SU-DHL-6 (cell line): ENCODE results near the gene MTHFR.

Source experiments
- H2AFZ ChIP-seq: fragments of 200-600 bp; sonication (generic); 2 replicates; pipeline ENCODE4 v1.6.1; 2014; ENCODE audit warnings: low read depth, mild to moderate bottlenecking, moderate library complexity, mixed read lengths, antibody characterized with exemption, low read length; ENCODE audit not compliant: severe bottlenecking
- H3F3A ChIP-seq: fragments of 200-600 bp; shearing (Covaris generic); 2 replicates; pipeline ENCODE4 v1.6.0; 2016; ENCODE audit warnings: antibody characterized with exemption, mild to moderate bottlenecking; ENCODE audit not compliant: insufficient read depth
- H3K27ac ChIP-seq: fragments of 200-600 bp; sonication (generic); 2 replicates; pipeline ENCODE4 v1.5.1; 2016; ENCODE audit warnings: low read depth, mild to moderate bottlenecking, low read length, moderate library complexity, mixed read lengths
- H3K27me3 ChIP-seq: fragments of 200-600 bp; sonication (generic), shearing (Covaris generic); 2 replicates; pipeline ENCODE4 v1.6.0; 2014; ENCODE audit warnings: mild to moderate bottlenecking, low read length
- H3K36me3 ChIP-seq: fragments of 200-600 bp; sonication (generic); 2 replicates; pipeline ENCODE4 v1.6.1; 2014; ENCODE audit warnings: mild to moderate bottlenecking, low read length, mixed read lengths
- H3K4me2 ChIP-seq: fragments of 300-600, 200-600 bp; shearing (Covaris generic), sonication (generic); 2 replicates; pipeline ENCODE4 v1.6.0; 2014; ENCODE audit warnings: low read length, low read depth, mild to moderate bottlenecking; ENCODE audit not compliant: poor library complexity, severe bottlenecking
- H3K4me3 ChIP-seq: fragments of 200-600 bp; sonication (generic); 2 replicates; pipeline ENCODE4 v1.5.1; 2014; ENCODE audit warnings: antibody characterized with exemption, low read length, mild to moderate bottlenecking, mixed read lengths; ENCODE audit not compliant: insufficient read depth, poor library complexity, severe bottlenecking
- H3K79me2 ChIP-seq: fragments of 200-600 bp; sonication (generic); 2 replicates; pipeline ENCODE4 v1.6.1; 2014; ENCODE audit warnings: mild to moderate bottlenecking, low read length, moderate library complexity; ENCODE audit not compliant: insufficient read depth
- H3K9ac ChIP-seq: fragments of 200-600 bp; sonication (generic); 2 replicates; pipeline ENCODE4 v1.7.0; 2014; ENCODE audit warnings: mild to moderate bottlenecking, low read length
- H3K9me2 ChIP-seq: fragments of 200-600 bp; sonication (generic); replicated peaks from 2 replicates; pipeline ENCODE4 v1.6.1; 2014; ENCODE audit warnings: low read length; ENCODE audit not compliant: insufficient read depth
- H3K9me3 ChIP-seq: fragments of 200-600 bp; sonication (generic); 2 replicates; pipeline ENCODE4 v1.6.1; 2014; ENCODE audit warnings: low read length, mixed read lengths; ENCODE audit not compliant: insufficient read depth
- H4K20me1 ChIP-seq: fragments of 200-600 bp; sonication (generic); 2 replicates; pipeline ENCODE4 v1.6.1; 2014; ENCODE audit warnings: low read depth, mild to moderate bottlenecking, antibody characterized with exemption, low read length, moderate library complexity, mixed read lengths
- EZH2phosphoT487 ChIP-seq: fragments of 200-600 bp; sonication (generic), shearing (Covaris generic); conservative IDR thresholded peaks from 2 replicates; pipeline ENCODE4 v1.6.1; 2018; ENCODE audit warnings: mild to moderate bottlenecking, antibody characterized with exemption, low read length, moderate library complexity, mixed read lengths
- TF ChIP-seq, protein P1 (sequence below): fragments of 200-600 bp; sonication (generic); IDR thresholded peaks from one replicate; pipeline ENCODE4 v1.5.1; 2017; ENCODE audit warnings: antibody characterized with exemption, mild to moderate bottlenecking, low read length, moderate library complexity; ENCODE audit not compliant: insufficient read depth, poor library complexity, severe bottlenecking

Gene MTHFR

DNA sequence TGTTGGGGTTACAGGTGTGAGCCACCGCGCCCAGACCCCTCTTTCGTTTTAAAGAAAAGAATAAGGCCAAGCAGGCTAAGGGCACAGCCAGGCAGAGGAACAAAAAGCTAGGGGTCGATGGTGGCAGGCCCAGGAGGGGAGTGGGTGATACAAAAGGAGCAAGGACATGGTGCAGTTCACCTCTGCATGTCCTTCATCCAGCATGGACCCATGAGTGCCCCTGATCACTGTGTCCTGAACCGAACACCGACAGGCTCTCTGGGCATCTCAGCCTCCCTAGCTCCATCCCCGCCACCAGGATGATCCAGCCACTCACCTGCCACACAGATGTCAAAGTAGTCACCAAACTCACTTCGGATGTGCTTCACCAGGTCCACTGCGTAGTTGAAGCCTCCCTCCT lies 5.9 kb downstream of the MTHFR start:
- TF ChIP-seq EZH2phosphoT487 = no peak
- TF ChIP-seq, protein P1, sequence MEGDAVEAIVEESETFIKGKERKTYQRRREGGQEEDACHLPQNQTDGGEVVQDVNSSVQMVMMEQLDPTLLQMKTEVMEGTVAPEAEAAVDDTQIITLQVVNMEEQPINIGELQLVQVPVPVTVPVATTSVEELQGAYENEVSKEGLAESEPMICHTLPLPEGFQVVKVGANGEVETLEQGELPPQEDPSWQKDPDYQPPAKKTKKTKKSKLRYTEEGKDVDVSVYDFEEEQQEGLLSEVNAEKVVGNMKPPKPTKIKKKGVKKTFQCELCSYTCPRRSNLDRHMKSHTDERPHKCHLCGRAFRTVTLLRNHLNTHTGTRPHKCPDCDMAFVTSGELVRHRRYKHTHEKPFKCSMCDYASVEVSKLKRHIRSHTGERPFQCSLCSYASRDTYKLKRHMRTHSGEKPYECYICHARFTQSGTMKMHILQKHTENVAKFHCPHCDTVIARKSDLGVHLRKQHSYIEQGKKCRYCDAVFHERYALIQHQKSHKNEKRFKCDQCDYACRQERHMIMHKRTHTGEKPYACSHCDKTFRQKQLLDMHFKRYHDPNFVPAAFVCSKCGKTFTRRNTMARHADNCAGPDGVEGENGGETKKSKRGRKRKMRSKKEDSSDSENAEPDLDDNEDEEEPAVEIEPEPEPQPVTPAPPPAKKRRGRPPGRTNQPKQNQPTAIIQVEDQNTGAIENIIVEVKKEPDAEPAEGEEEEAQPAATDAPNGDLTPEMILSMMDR = no peak
- Histone ChIP-seq H3K79me2 (peaks cover 6% of the 10 kb centered on the region), H3K4me2 (no peak overlapping the region), H3K36me3 (peaks cover 3% of the 10 kb centered on the region; the same call in 1 of the 2 replicates), H3K27me3 (no peaks in the 10 kb centered on the region), H3K9ac (no peak overlapping the region), H3F3A (peaks cover 7% of the 10 kb centered on the region), H3K9me2 (no peaks in the 10 kb centered on the region), H3K4me3 (no peak overlapping the region), H3K27ac (no peak overlapping the region), H2AFZ (no peak overlapping the region), H3K9me3 (no peaks in the 10 kb centered on the region), H4K20me1 (no peaks in the 10 kb centered on the region)

DNA sequence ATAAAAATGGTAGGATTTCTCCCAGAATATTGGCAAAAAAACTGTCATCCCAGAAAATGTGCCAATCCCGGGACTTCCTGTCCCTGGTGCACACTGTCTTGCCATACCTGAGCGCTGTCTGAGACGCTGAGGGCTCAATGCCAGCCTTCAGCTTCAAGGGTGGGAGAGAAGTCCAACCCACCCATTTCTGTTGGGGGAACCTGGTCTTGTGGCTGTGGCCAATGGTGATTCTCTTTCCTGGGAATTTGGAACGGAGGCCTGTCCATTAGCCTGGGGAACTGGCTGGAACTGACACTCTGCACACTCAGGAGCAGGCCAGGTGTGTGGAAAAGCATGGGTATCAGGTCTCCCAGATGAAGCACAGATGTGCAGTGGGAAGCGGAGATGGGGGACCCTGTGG lies 6.7 kb downstream of the MTHFR start:
- H3K79me2 ChIP-seq = no peaks in the 10 kb centered on the region; the same call in 1 of the 2 replicates

GRCh38 chr1:11797525-11798216 lies 8.1 kb downstream of the MTHFR start:
- no peaks in the 10 kb centered on the region for H4K20me1 ChIP-seq
- H3K79me2 ChIP-seq = no peaks in the 10 kb centered on the region
- H2AFZ ChIP-seq = no peak overlapping the region
- no peak overlapping the region for H3K9ac ChIP-seq
- no peak for TF ChIP-seq EZH2phosphoT487
- TF ChIP-seq, protein P1 = no peak
- H3K9me3 ChIP-seq = no peaks in the 10 kb centered on the region
- no peak overlapping the region for H3K27ac ChIP-seq
- H3K36me3 ChIP-seq = peaks cover 3% of the 10 kb centered on the region; the same call in 1 of the 2 replicates
- H3K4me3 ChIP-seq = no peak overlapping the region
- no peaks in the 10 kb centered on the region for H3F3A ChIP-seq
- no peak overlapping the region for H3K4me2 ChIP-seq
- H3K27me3 ChIP-seq = no peaks in the 10 kb centered on the region
- H3K9me2 ChIP-seq = no peaks in the 10 kb centered on the region

More for the DNA sequence above, 6.7 kb downstream of the MTHFR start:
- Histone ChIP-seq H2AFZ (no peak overlapping the region), H3K27me3 (no peaks in the 10 kb centered on the region), H3F3A (no peaks in the 10 kb centered on the region), H3K9ac (no peak overlapping the region), H3K4me3 (no peak overlapping the region), H3K4me2 (no peak overlapping the region), H3K9me3 (no peaks in the 10 kb centered on the region), H3K27ac (no peak overlapping the region), H3K36me3 (peaks cover 3% of the 10 kb centered on the region; the same call in 1 of the 2 replicates), H3K9me2 (no peaks in the 10 kb centered on the region), H4K20me1 (no peaks in the 10 kb centered on the region)
- no peak for TF ChIP-seq EZH2phosphoT487
- TF ChIP-seq, protein P1 = no peak
